Esophagus squamous epithelium (tissue), 4 donors: Measurements from ENCODE around the gene COL16A1.

Source experiments
- POLR2A ChIP-seq, 4 donors: fragments of 450-650 bp; IDR thresholded peaks; one replicate each; pipeline ENCODE4 v1.6.1; 2017; ENCODE audit warnings: antibody characterized with exemption in 4 of 4, mild to moderate bottlenecking in 4 of 4, moderate library complexity in 3 of 4
- TF ChIP-seq, protein P1 (sequence below), 6 experiments: fragments of 450-650 bp in 4 of 6; fragments of 200-600 bp in 2 of 6; sonication (generic) in 2 of 6; IDR thresholded peaks; one replicate each; pipeline ENCODE4 v1.5.1; 2016 to 2019; ENCODE audit warnings: antibody characterized with exemption in 6 of 6, mild to moderate bottlenecking in 4 of 6, moderate library complexity in 4 of 6

DNA sequence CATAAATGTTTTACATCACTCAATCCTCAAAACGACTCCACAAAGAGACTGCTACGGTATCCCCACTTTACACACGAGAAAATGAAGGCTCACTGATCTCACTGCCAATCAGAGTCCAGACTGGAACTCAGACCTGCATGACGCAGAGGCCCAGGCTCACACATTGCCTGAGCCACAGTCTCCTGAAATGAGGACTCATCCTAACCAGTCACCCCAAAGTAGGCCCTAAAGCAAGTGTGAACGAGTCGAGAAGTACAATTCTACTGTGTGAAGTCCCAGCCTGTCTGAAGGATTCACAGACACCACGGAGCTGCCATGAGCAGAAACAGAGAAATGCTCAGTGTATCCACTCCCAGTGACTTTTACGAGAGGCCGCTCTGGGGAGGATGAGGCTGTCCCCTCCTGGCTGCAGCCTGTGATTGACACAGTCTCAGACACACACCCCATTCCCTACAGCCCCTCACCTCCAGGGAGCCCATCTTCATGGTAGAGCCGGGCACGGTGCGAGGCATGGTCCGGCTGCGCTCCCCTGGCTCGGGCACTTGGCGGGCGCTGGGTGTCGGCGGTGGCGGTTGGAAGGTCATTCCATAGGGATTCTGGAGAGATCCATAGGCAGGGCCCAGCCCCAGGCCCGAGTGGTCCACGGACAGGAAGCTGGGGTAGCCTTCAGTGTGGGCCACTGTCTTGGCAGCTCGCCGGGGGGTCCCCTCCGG lies 26.7 kb upstream of the COL16A1 start:
- TF ChIP-seq, protein P1, sequence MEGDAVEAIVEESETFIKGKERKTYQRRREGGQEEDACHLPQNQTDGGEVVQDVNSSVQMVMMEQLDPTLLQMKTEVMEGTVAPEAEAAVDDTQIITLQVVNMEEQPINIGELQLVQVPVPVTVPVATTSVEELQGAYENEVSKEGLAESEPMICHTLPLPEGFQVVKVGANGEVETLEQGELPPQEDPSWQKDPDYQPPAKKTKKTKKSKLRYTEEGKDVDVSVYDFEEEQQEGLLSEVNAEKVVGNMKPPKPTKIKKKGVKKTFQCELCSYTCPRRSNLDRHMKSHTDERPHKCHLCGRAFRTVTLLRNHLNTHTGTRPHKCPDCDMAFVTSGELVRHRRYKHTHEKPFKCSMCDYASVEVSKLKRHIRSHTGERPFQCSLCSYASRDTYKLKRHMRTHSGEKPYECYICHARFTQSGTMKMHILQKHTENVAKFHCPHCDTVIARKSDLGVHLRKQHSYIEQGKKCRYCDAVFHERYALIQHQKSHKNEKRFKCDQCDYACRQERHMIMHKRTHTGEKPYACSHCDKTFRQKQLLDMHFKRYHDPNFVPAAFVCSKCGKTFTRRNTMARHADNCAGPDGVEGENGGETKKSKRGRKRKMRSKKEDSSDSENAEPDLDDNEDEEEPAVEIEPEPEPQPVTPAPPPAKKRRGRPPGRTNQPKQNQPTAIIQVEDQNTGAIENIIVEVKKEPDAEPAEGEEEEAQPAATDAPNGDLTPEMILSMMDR (IDR thresholded peaks at IDR 0.05), result no peak
- no peak for TF ChIP-seq POLR2A (IDR thresholded peaks at IDR 0.05)
